Activated B cell treated with CpG ODN at 0.5 μM for 24 hours (primary cell): ENCODE measurements around the gene THSD4. TPM values are rescaled to one million over a fixed set of nuclear protein-coding genes. Genes with fewer than 3 reads are reported as not detected.

Experiments used
- ATAC-seq: fragments of 200-7000 bp; cut with Tn5 transposase; one replicate; pipeline ENCODE4 v1.10.0; 2021; ENCODE audit warnings: low read depth, mild to moderate bottlenecking, moderate library complexity
- CTCF ChIA-PET: fragments of 350-600 bp; sonication (Branson Sonifier 250); formaldehyde crosslinking; loops from one replicate; lab custom pipeline; 2021; ENCODE audit warnings: antibody characterized with exemption; lab: Charles Lee
- POLR2A ChIA-PET: fragments of 350-600 bp; sonication (Branson Sonifier 250); formaldehyde crosslinking; loops from one replicate; lab custom pipeline; 2021; ENCODE audit warnings: antibody characterized with exemption; lab: Charles Lee
- DNase-seq: peaks from one replicate; pipeline ENCODE4 v3.0.0; 2022
- H3K27ac Mint-ChIP-seq: one replicate; pipeline ENCODE4 v1.8.0; 2020; ENCODE audit warnings: mixed read lengths
- H3K27me3 Mint-ChIP-seq: one replicate; pipeline ENCODE4 v1.8.0; 2021; ENCODE audit warnings: mixed read lengths
- H3K36me3 Mint-ChIP-seq: one replicate; pipeline ENCODE4 v1.8.0; 2021; ENCODE audit warnings: low read depth, mixed read lengths
- H3K4me1 Mint-ChIP-seq: one replicate; pipeline ENCODE4 v1.8.0; 2021; ENCODE audit warnings: mixed read lengths
- H3K4me3 Mint-ChIP-seq: one replicate; pipeline ENCODE4 v1.8.0; 2020; ENCODE audit warnings: mild to moderate bottlenecking, mixed read lengths
- H3K9me3 Mint-ChIP-seq: one replicate; pipeline ENCODE4 v1.8.0; 2020; ENCODE audit warnings: mixed read lengths
- CTCF ChIP-seq: fragments of 200-600 bp; IDR thresholded peaks from one replicate; pipeline ENCODE4 v1.8.0; 2022; ENCODE audit warnings: antibody characterized with exemption, mild to moderate bottlenecking
- intact Hi-C: fragments of 100-400 bp; cut with micrococcal nuclease; formaldehyde crosslinking; loops from one replicate; pipeline ENCODE4 v1.15.1; 2024
- total RNA-seq: library from RNA; stranded (reverse); gene quantifications from 2 replicates; pipeline ENCODE4 v1.2.3, GENCODE V29; 2022

The THSD4 gene
- total RNA-seq, 1 donor from 2014 or later, result not detected

- Mint-ChIP-seq H3K36me3 (no peaks in the 10 kb centered on the region), H3K9me3 (peaks cover 14% of the 10 kb centered on the region), H3K27ac (no peak overlapping the region), H3K4me1 (no peaks in the 10 kb centered on the region), H3K4me3 (no peak overlapping the region), H3K27me3 (peaks cover 3% of the 10 kb centered on the region)
- intact Hi-C loops, result no loop called here
- DNase-seq (no peak), ATAC-seq (no peak)
- CTCF ChIA-PET, result no interaction called here
- POLR2A ChIA-PET, result no interaction called here
- no peak for TF ChIP-seq CTCF
Measured at GRCh38 chr15:71271327-71271726, 156.1 kb downstream of the THSD4 start.

GRCh38 chr15:71272932-71273331, 157.7 kb downstream of the THSD4 start:
- POLR2A ChIA-PET, result no interaction called here

GRCh38 chr15:71273731-71274447, 158.6 kb downstream of the THSD4 start:
- Mint-ChIP-seq H3K4me1 (no peaks in the 10 kb centered on the region), H3K4me3 (no peak overlapping the region), H3K9me3 (peaks cover 8% of the 10 kb centered on the region), H3K36me3 (no peaks in the 10 kb centered on the region), H3K27me3 (peaks cover 3% of the 10 kb centered on the region), H3K27ac (no peak overlapping the region)
- intact Hi-C loops, result no loop called here
- TF ChIP-seq CTCF, result no peak
- ChIA-PET CTCF (no interaction called here), POLR2A (no interaction called here)
- no peak for ATAC-seq
- no peak for DNase-seq

More at GRCh38 chr15:71272932-71273331, 157.7 kb downstream of the THSD4 start:
- peaks cover 3% of the 10 kb centered on the region for H3K27me3 Mint-ChIP-seq
- ATAC-seq (no peak), DNase-seq (no peak)
- H3K36me3 Mint-ChIP-seq, result no peaks in the 10 kb centered on the region
- H3K4me1 Mint-ChIP-seq, result no peaks in the 10 kb centered on the region
- H3K9me3 Mint-ChIP-seq, result peaks cover 13% of the 10 kb centered on the region
- intact Hi-C loops, result no loop called here
- no peak overlapping the region for H3K27ac Mint-ChIP-seq
- CTCF ChIA-PET, result no interaction called here
- TF ChIP-seq CTCF, result no peak
- no peak overlapping the region for H3K4me3 Mint-ChIP-seq

- H3K36me3 Mint-ChIP-seq, result no peaks in the 10 kb centered on the region
- H3K9me3 Mint-ChIP-seq, result peaks cover 8% of the 10 kb centered on the region
- intact Hi-C loops, result no loop called here
- H3K27me3 Mint-ChIP-seq, result peaks cover 3% of the 10 kb centered on the region
- H3K4me3 Mint-ChIP-seq, result no peak overlapping the region
- no peak overlapping the region for H3K27ac Mint-ChIP-seq
- ATAC-seq (no peak), DNase-seq (no peak)
- ChIA-PET POLR2A (no interaction called here), CTCF (no interaction called here)
- H3K4me1 Mint-ChIP-seq, result no peaks in the 10 kb centered on the region
- no peak for TF ChIP-seq CTCF
Measured at GRCh38 chr15:71274448-71274798, 159.2 kb downstream of the THSD4 start.

DNA sequence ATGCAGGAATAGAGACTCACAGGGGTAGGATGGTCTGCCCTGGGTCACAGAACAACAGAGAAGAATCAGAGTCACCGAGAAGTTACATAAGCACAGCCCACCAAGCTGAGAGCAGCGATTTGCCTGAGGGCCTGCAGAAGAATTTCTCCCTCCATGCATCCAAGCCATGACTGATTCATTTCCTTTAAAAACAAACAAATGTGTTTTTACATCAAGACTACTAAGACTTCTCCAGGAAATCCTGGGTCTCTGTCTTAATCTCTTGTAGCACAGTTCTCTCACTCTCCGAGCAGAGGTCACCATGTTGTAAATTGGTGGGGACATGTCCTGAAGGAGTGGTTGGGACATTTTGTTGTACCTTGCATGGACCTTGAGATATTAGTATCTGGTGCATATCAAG, 159.8 kb downstream of the THSD4 start:
- ChIA-PET CTCF (no interaction called here), POLR2A (no interaction called here)
- Mint-ChIP-seq H3K27me3 (peaks cover 3% of the 10 kb centered on the region), H3K36me3 (no peaks in the 10 kb centered on the region), H3K9me3 (peaks cover 5% of the 10 kb centered on the region), H3K4me3 (no peak overlapping the region), H3K4me1 (no peaks in the 10 kb centered on the region), H3K27ac (no peak overlapping the region)
- intact Hi-C loops, result no loop called here
- DNase-seq (no peak), ATAC-seq (no peak)
- no peak for TF ChIP-seq CTCF
